ENCODE data around the gene CCDC91.
"Not testable (repeated sequence)": the region's sequence is repeated elsewhere in the genome, so short reads cannot be mapped to it uniquely, and the experiment has no call there.

Gene CCDC91

GRCh38 chr12:28294300-28294699, 104.0 kb downstream of the CCDC91 start:
- no peak for DNase-seq

GRCh38 chr12:28296287-28296686, 106.0 kb downstream of the CCDC91 start:
- no peak for DNase-seq

GRCh38 chr12:28303192-28303591, 112.9 kb downstream of the CCDC91 start:
- DNase-seq, result no peak

GRCh38 chr12:28306535-28306934, 116.3 kb downstream of the CCDC91 start:
- no peak for DNase-seq

GRCh38 chr12:28308891-28309290, 118.6 kb downstream of the CCDC91 start:
- no peak for DNase-seq

GRCh38 chr12:28313631-28314030, 123.4 kb downstream of the CCDC91 start:
- DNase-seq, result no peak

- no peak for DNase-seq
These were observed 125.8 kb downstream of the CCDC91 start for GRCh38 chr12:28316049-28316448.

- no peak for DNase-seq
These were observed 128.0 kb downstream of the CCDC91 start for GRCh38 chr12:28318273-28318672.

- DNase-seq, result no peak
These were observed 130.1 kb downstream of the CCDC91 start for GRCh38 chr12:28320353-28320752.

- no peak for DNase-seq
These were observed 137.5 kb downstream of the CCDC91 start for GRCh38 chr12:28327722-28328121.

- no peak for DNase-seq
These were observed 138.7 kb downstream of the CCDC91 start for GRCh38 chr12:28328967-28329366.

GRCh38 chr12:28329727-28330126, 139.5 kb downstream of the CCDC91 start:
- not testable (repeated sequence) for DNase-seq

GRCh38 chr12:28330232-28330631, 140.0 kb downstream of the CCDC91 start:
- DNase-seq, result not testable (repeated sequence)

GRCh38 chr12:28331130-28331529, 140.9 kb downstream of the CCDC91 start:
- DNase-seq, result no peak

- no peak for DNase-seq
These were observed 150.2 kb downstream of the CCDC91 start for GRCh38 chr12:28340261-28341045.

- DNase-seq, result no peak
These were observed 153.5 kb downstream of the CCDC91 start for GRCh38 chr12:28343713-28344112.

GRCh38 chr12:28346567-28346966, 156.3 kb downstream of the CCDC91 start:
- no peak for DNase-seq

GRCh38 chr12:28349196-28349595, 158.9 kb downstream of the CCDC91 start:
- DNase-seq, result no peak

GRCh38 chr12:28350502-28350901, 160.2 kb downstream of the CCDC91 start:
- DNase-seq, result no peak

GRCh38 chr12:28351414-28351813, 161.2 kb downstream of the CCDC91 start:
- no peak for DNase-seq

GRCh38 chr12:28355161-28355560, 164.9 kb downstream of the CCDC91 start:
- DNase-seq, result no peak

GRCh38 chr12:28360253-28360652, 170.0 kb downstream of the CCDC91 start:
- no peak for DNase-seq

- DNase-seq, result no peak
These were observed 177.1 kb downstream of the CCDC91 start for GRCh38 chr12:28367326-28367725.

- DNase-seq, result no peak
These were observed 177.7 kb downstream of the CCDC91 start for GRCh38 chr12:28367993-28368392.

GRCh38 chr12:28369483-28369882, 179.2 kb downstream of the CCDC91 start:
- DNase-seq, result no peak
